Fibroblast of villous mesenchyme (primary cell): ENCODE data around the gene TUSC1. TPM values are rescaled to one million over a fixed set of nuclear protein-coding genes. Genes with fewer than 3 reads are reported as not detected.

Experiments used
- DNase-seq: peaks from one replicate; pipeline ENCODE4 v3.0.0-alpha.2; 2010; ENCODE audit warnings: low read depth
- H3K4me3 ChIP-seq: 2 replicates; pipeline ENCODE4 v1.5.1; 2011; ENCODE audit warnings: low read depth, mild to moderate bottlenecking, low read length
- CTCF ChIP-seq: IDR thresholded peaks from 2 replicates; pipeline ENCODE4 v1.5.1; 2012; ENCODE audit warnings: low read depth, mild to moderate bottlenecking, low read length; ENCODE audit not compliant: insufficient read depth
- total RNA-seq: library from RNA; depleted of rRNA; stranded (reverse); fragments of >200 nt; gene quantifications from 2 replicates; pipeline ENCODE4 v1.2.3, GENCODE V29; 2012

The TUSC1 gene
- total RNA-seq: 6.9 and 12.2 TPM in 2 replicates

DNA sequence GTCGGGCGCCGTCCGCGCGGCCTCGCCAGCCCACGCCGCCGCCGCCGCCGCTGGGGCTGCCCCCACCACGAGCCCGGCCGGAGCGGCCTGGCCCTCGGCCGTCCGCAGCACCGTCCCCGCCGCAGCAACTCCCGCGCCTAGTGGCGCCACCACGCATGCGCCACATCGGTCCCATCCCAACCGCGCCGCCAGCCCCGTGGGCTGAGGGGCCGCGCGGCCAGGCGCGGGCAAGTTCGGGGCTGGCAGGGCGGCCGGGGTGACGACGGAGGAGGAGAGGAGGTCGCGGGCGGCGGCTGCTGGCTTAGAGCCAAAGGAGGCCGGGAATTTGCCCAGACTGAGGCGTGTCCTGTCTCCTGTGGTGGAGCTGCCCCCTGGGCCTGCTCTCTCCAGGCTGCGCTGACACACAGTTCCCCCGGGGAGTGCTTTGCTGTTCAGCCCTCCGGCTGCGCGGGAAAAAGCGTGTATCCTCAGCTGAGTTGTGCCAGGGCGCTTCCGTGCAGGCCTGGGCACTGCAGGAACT is at the start of gene TUSC1:
Gene TUSC1, minus strand, starts transcription at position 298 of the 520 bp plus-strand sequence. Its CDS starts 132 bp downstream, at position 166.
- no peak for TF ChIP-seq CTCF
- peak within 1 kb of the TSS; percentile 59 for H3K4me3 ChIP-seq
- peak; percentile 30 for DNase-seq

DNA sequence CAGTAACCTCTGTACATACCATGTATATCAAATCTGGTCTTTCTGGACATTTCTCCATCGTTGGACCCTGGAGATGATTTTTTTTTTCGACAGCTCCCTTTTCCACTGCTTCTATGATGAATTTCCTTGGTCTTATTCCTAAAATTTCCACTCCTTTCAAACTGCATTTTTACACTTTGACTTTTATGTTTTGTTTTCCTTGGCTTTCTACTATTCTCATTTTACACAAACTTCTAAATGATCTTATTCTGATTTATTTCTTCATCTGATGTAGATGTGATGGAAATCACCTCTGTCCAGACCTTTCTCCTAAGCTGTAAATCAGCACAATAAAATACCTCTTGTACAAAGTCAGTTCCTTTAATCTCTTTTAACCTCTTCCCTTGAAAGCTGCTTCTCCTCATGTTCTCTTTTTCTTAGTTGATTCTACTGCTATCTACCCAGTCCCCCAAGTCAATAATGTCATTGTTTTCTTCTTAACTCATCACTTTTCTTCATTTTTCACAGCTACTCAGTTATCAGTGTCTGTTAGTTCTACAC is 48.7 kb upstream of the TUSC1 start:
- DNase-seq: no peak
- no peak overlapping the region for H3K4me3 ChIP-seq
- TF ChIP-seq CTCF: no peak

GRCh38 chr9:25724424-25724823 is 46.2 kb upstream of the TUSC1 start:
- TF ChIP-seq CTCF: no peak
- DNase-seq: no peak
- H3K4me3 ChIP-seq: no peak overlapping the region

DNA sequence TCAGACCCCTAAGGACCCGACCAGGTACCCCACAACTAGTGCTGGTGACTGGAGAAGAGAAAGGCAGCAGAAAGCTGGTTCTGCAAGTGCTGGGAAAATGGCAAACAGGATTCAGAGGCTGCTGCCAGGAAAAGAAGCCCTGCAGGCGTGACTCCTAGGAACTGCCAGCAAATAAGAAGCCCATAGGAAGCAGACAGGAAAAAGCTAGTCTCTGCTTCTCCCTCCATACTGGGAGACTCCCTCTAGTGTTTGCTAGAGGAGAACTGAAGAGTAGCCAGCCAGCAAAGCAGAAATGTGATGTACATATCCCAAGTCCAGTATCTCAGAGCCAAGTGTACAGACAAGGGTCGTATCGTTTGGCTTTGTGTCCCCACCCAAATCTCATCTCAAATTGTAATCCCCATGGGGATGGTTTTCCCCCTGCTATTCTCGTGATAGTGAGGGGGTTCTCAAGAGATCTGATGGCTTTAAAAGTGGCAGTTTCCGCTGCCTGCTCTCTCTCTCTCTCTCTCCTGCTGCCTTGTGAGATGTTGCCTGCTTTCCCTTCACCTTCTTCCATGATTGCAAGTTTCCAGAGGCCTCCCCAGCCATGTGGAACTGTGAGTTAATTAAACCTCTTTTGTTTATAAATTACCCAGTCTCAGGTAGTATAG is 38.1 kb upstream of the TUSC1 start:
- TF ChIP-seq CTCF: peak; percentile 18
- H3K4me3 ChIP-seq: no peak overlapping the region
- DNase-seq: peak; percentile 5

DNA sequence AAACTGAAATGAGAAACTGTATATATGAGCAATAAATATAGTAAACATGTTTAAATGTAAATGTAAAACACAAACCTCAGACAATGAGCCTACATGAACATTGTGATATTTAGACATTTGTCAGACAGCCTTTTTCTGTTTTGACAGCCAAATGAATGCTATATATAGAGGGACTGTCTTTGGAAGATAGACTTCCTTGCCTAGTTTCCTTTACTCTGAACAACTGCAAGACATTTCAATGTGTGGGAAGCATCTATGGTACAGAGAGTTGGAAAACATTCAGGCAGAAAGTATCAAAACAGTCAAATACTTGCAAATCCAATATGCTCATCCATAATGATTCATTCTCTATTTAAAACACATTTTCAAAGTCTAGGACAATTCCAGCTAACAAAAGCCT is 31.7 kb upstream of the TUSC1 start:
- H3K4me3 ChIP-seq: no peak overlapping the region
- DNase-seq: no peak
- no peak for TF ChIP-seq CTCF

DNA sequence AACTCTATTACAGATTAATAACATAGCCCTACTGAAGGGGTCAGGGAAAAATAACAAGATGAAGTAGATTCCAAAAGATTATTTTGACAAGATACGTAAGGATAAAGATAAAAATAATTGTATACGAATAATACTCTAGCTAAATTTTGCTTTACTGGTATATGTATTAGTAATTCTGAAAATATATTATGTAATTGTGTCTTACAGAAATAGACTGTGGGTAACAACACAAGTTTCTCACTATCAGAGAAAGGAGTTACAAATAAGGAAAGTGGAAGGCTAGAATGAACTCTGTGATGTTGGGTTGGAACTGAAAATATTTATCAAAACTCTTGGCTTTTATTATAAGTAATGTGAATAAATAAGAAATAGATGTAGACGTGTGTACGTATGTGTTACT is 26.6 kb upstream of the TUSC1 start:
- TF ChIP-seq CTCF: no peak

More for the DNA sequence above, 26.6 kb upstream of the TUSC1 start:
- DNase-seq: no peak
- no peak overlapping the region for H3K4me3 ChIP-seq
